Keratinocyte (primary cell): ENCODE data around the gene C4BPA. TPM values are rescaled to one million over a fixed set of nuclear protein-coding genes. Genes with fewer than 3 reads are reported as not detected.

Source experiments
- DNase-seq: peaks from one replicate; pipeline ENCODE4 v3.0.0-alpha.2; 2011; ENCODE audit warnings: low read depth, missing footprints, low spot score
- FAIRE-seq: peaks from 2 replicates; lab custom pipeline; 2011; peaks lifted over from hg19 to GRCh38; lab: Jason Lieb, UNC
- H2AFZ ChIP-seq: 2 replicates; pipeline ENCODE4 v1.6.0; 2012; ENCODE audit warnings: low read length, control low read depth, inconsistent platforms; ENCODE audit not compliant: control insufficient read depth
- H3K27ac ChIP-seq: 2 replicates; pipeline ENCODE4 v1.5.1; 2011; ENCODE audit warnings: low read length; ENCODE audit not compliant: control insufficient read depth, insufficient read depth
- H3K27me3 ChIP-seq: 3 replicates; pipeline ENCODE4 v1.6.0; 2011; ENCODE audit warnings: low read length; ENCODE audit not compliant: control insufficient read depth, insufficient read depth; ENCODE audit errors: extremely low read depth
- H3K36me3 ChIP-seq, 2 experiments: 2 replicates in 1 of 2; 3 replicates in 1 of 2; pipeline ENCODE4 v1.5.1; 2011; ENCODE audit warnings: low read length in 2 of 2, mild to moderate bottlenecking in 1 of 2; ENCODE audit not compliant: control insufficient read depth in 2 of 2, insufficient read depth in 2 of 2; ENCODE audit errors: extremely low read depth in 1 of 2
- H3K4me1 ChIP-seq: 3 replicates; pipeline ENCODE4 v1.5.1; 2011; ENCODE audit warnings: low read length; ENCODE audit not compliant: control insufficient read depth, insufficient read depth; ENCODE audit errors: extremely low read depth
- H3K4me2 ChIP-seq: 3 replicates; pipeline ENCODE4 v1.6.0; 2011; ENCODE audit warnings: low read depth, low read length; ENCODE audit not compliant: control insufficient read depth, insufficient read depth; ENCODE audit errors: extremely low read depth
- H3K4me3 ChIP-seq, 3 experiments: fragments of 200-600 bp in 1 of 3; sonication (generic) in 1 of 3; 2 replicates in 2 of 3; 3 replicates in 1 of 3; pipeline ENCODE4 v1.5.1; 2011 to 2016; ENCODE audit warnings: low read length in 3 of 3, mild to moderate bottlenecking in 3 of 3, control low read depth in 2 of 3, inconsistent platforms in 1 of 3, low read depth in 1 of 3, mixed read lengths in 1 of 3, mixed run types in 1 of 3, moderate library complexity in 1 of 3; ENCODE audit not compliant: control insufficient read depth in 2 of 3, insufficient read depth in 2 of 3; ENCODE audit errors: extremely low read depth in 1 of 3
- H3K79me2 ChIP-seq: 2 replicates; pipeline ENCODE4 v1.6.0; 2012; ENCODE audit warnings: low read length; ENCODE audit not compliant: control insufficient read depth, insufficient read depth
- H3K9ac ChIP-seq: 3 replicates; pipeline ENCODE4 v1.6.0; 2011; ENCODE audit warnings: low read length; ENCODE audit not compliant: control insufficient read depth, insufficient read depth; ENCODE audit errors: extremely low read depth
- H3K9me1 ChIP-seq: 3 replicates; pipeline ENCODE4 v1.6.0; 2011; ENCODE audit warnings: low read length; ENCODE audit not compliant: control insufficient read depth, insufficient read depth; ENCODE audit errors: extremely low read depth
- H3K9me3 ChIP-seq: 2 replicates; pipeline ENCODE4 v1.5.1; 2012; ENCODE audit warnings: low read depth, low read length; ENCODE audit not compliant: control insufficient read depth
- H4K20me1 ChIP-seq: 3 replicates; pipeline ENCODE4 v1.6.0; 2011; ENCODE audit warnings: low read length; ENCODE audit not compliant: control insufficient read depth, insufficient read depth; ENCODE audit errors: extremely low read depth
- EZH2 ChIP-seq: IDR thresholded peaks from one replicate; pipeline ENCODE4 v1.6.1; 2012; ENCODE audit warnings: inconsistent platforms, mild to moderate bottlenecking, low read length, moderate library complexity
- dilution Hi-C: fragments of 300-500 bp; cut with MboI; formaldehyde crosslinking; loops from one replicate; pipeline ENCODE4 v1.7.0; 2020; ENCODE audit warnings: low sequenced_read_pairs; ENCODE audit not compliant: extremely low pct_ligation_motif_present
- polyA plus RNA-seq, 5 experiments: library from polyadenylated mRNA; depleted of rRNA in 3 of 5; stranded (reverse) in 3 of 5; stranded (forward) in 1 of 5; unstranded in 1 of 5; fragments of >200 nt; gene quantifications; 1 replicate in 1 of 5; 2 replicates in 3 of 5; 3 replicates in 1 of 5; pipeline versions ENCODE4 v1.2.1 to v1.2.3, GENCODE V29; 2011 to 2012; ENCODE audit warnings: missing spikeins in 2 of 5, low read depth in 1 of 5, low replicate concordance in 1 of 5
- TF ChIP-seq, protein P1 (sequence below), 3 experiments: IDR thresholded peaks in 1 of 3; conservative IDR thresholded peaks in 1 of 3; optimal IDR thresholded peaks in 1 of 3; 2 replicates in 2 of 3; 3 replicates in 1 of 3; pipeline versions ENCODE3 to v1.5.1; 2011; ENCODE audit warnings: low read length in 3 of 3, mild to moderate bottlenecking in 3 of 3, moderate library complexity in 2 of 3, control low read depth in 1 of 3, inconsistent platforms in 1 of 3; ENCODE audit not compliant: insufficient read depth in 2 of 3; ENCODE audit errors: extremely low read depth in 1 of 3

Gene C4BPA
- polyA plus RNA-seq, 1 donor (not counting 4 experiments of a cell fraction or from before 2014, with no cell fraction given): not detected

DNA sequence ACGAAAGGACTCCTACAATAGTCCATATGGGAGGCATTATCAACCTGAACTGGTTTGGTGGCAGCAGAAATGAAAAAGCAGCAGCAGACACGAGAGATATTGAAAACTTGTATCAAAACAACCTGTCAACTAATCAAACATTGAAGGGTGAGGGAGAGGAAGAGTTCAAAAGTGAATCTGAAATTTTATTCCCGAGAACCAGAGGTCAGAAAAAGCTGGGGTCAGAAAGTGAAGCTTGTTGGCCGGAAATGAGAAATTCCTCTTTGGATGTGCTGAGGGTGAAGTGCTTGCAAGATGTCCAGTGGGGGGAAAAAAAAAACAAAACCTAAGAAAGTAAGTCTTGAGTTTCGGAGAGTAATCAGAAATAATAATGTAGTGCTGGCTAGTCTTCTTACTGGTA is 1.9 kb upstream of the C4BPA start:
- Histone ChIP-seq H3K4me3 (no peak overlapping the region), H3K9ac (no peak overlapping the region), H3K9me3 (no peaks in the 10 kb centered on the region), H3K79me2 (no peaks in the 10 kb centered on the region), H3K4me1 (no peaks in the 10 kb centered on the region), H4K20me1 (no peaks in the 10 kb centered on the region), H3K9me1 (no peaks in the 10 kb centered on the region), H2AFZ (no peak overlapping the region), H3K4me2 (no peak overlapping the region), H3K27ac (no peak overlapping the region), H3K36me3 (no peaks in the 10 kb centered on the region), H3K27me3 (peaks cover 3% of the 10 kb centered on the region)
- FAIRE-seq: no peak
- TF ChIP-seq, protein P1, sequence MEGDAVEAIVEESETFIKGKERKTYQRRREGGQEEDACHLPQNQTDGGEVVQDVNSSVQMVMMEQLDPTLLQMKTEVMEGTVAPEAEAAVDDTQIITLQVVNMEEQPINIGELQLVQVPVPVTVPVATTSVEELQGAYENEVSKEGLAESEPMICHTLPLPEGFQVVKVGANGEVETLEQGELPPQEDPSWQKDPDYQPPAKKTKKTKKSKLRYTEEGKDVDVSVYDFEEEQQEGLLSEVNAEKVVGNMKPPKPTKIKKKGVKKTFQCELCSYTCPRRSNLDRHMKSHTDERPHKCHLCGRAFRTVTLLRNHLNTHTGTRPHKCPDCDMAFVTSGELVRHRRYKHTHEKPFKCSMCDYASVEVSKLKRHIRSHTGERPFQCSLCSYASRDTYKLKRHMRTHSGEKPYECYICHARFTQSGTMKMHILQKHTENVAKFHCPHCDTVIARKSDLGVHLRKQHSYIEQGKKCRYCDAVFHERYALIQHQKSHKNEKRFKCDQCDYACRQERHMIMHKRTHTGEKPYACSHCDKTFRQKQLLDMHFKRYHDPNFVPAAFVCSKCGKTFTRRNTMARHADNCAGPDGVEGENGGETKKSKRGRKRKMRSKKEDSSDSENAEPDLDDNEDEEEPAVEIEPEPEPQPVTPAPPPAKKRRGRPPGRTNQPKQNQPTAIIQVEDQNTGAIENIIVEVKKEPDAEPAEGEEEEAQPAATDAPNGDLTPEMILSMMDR (optimal IDR thresholded peaks at IDR 0.05 in 1 of 3, IDR thresholded peaks at IDR 0.05 in 1 of 3, conservative IDR thresholded peaks at IDR 0.05 in 1 of 3; ENCODE audit: extremely low read depth in 1 of 3, insufficient read depth in 2 of 3, low read length in 3 of 3): no peak
- no peak for TF ChIP-seq EZH2
- DNase-seq: no peak
- dilution Hi-C loops: no loop called here

GRCh38 chr1:207102659-207103058 is 1.4 kb upstream of the C4BPA start:
- no peaks in the 10 kb centered on the region for H3K9me3 ChIP-seq
- no peak overlapping the region for H2AFZ ChIP-seq
- H3K4me2 ChIP-seq: no peak overlapping the region
- H3K4me1 ChIP-seq: no peaks in the 10 kb centered on the region
- H3K36me3 ChIP-seq: no peaks in the 10 kb centered on the region
- no peak for DNase-seq
- H3K9me1 ChIP-seq: no peaks in the 10 kb centered on the region
- no peak for TF ChIP-seq EZH2
- TF ChIP-seq, protein P1 (optimal IDR thresholded peaks at IDR 0.05 in 1 of 3, IDR thresholded peaks at IDR 0.05 in 1 of 3, conservative IDR thresholded peaks at IDR 0.05 in 1 of 3; ENCODE audit: extremely low read depth in 1 of 3, insufficient read depth in 2 of 3, low read length in 3 of 3): no peak
- H3K4me3 ChIP-seq: no peak overlapping the region
- peaks cover 3% of the 10 kb centered on the region for H3K27me3 ChIP-seq
- no peak overlapping the region for H3K27ac ChIP-seq
- FAIRE-seq: no peak
- no peaks in the 10 kb centered on the region for H4K20me1 ChIP-seq
- no peak overlapping the region for H3K9ac ChIP-seq
- no peaks in the 10 kb centered on the region for H3K79me2 ChIP-seq
- dilution Hi-C loops: no loop called here
